ENCODE measurements around the gene PDZRN4. TPM values are rescaled to one million over a fixed set of nuclear protein-coding genes. Genes with fewer than 3 reads are reported as not detected.

The PDZRN4 gene
- total and polyA plus RNA-seq, 8 donors: 0.12 to 0.26 (median 0.23) TPM; not detected in 4

- FAIRE-seq: no peak
- H3K9me3 ChIP-seq: no peaks in the 10 kb centered on the region
- H3K4me3 ChIP-seq: no peak overlapping the region
- no peaks in the 10 kb centered on the region for H3K4me1 ChIP-seq
- H3K36me3 ChIP-seq: no peaks in the 10 kb centered on the region
- DNase-seq: no peak
- intact Hi-C loops (cut with DNase I): no loop called here
- no peaks in the 10 kb centered on the region for H3K27me3 ChIP-seq
- no peak for ATAC-seq
- no peak for TF ChIP-seq CTCF (IDR thresholded peaks at IDR 0.05)
- no peak overlapping the region for H3K27ac ChIP-seq
- WGBS, 2 donors: 56 to 70% methylated on average over 2 of the region's 2 CpGs
Observed at GRCh38 chr12:41479426-41479825, 291.3 kb downstream of the PDZRN4 start.

- H3K36me3 ChIP-seq: no peaks in the 10 kb centered on the region
- DNase-seq: no peak
- no peak overlapping the region for H3K4me3 ChIP-seq
- no peak for ATAC-seq
- intact Hi-C loops (cut with DNase I): no loop called here
- no peaks in the 10 kb centered on the region for H3K27me3 ChIP-seq
- no peak overlapping the region for H3K27ac ChIP-seq
- FAIRE-seq: no peak
- no peak for TF ChIP-seq CTCF (IDR thresholded peaks at IDR 0.05)
- H3K9me3 ChIP-seq: no peaks in the 10 kb centered on the region
- WGBS, 2 donors: 70% methylated on average over 5 of the region's 5 CpGs
- no peaks in the 10 kb centered on the region for H3K4me1 ChIP-seq
Observed at GRCh38 chr12:41485203-41485602, 297.1 kb downstream of the PDZRN4 start.

GRCh38 chr12:41486718-41487117 lies 298.6 kb downstream of the PDZRN4 start:
- no peaks in the 10 kb centered on the region for H3K9me3 ChIP-seq
- DNase-seq: no peak
- no peak for ATAC-seq
- intact Hi-C loops (cut with DNase I): no loop called here
- 63 to 71% methylated on average over 2 of the region's 2 CpGs for whole genome bisulfite sequencing, 2 donors
- H3K27me3 ChIP-seq: no peaks in the 10 kb centered on the region
- H3K4me3 ChIP-seq: no peak overlapping the region
- FAIRE-seq: no peak
- no peak for TF ChIP-seq CTCF (IDR thresholded peaks at IDR 0.05)
- no peak overlapping the region for H3K27ac ChIP-seq
- no peaks in the 10 kb centered on the region for H3K4me1 ChIP-seq
- no peaks in the 10 kb centered on the region for H3K36me3 ChIP-seq

- DNase-seq (no peak), FAIRE-seq (no peak), ATAC-seq (no peak)
- 62 to 67% methylated on average over 4 of the region's 4 CpGs for WGBS, 2 donors
- Histone ChIP-seq H3K27ac (no peak overlapping the region), H3K27me3 (no peaks in the 10 kb centered on the region), H3K36me3 (no peaks in the 10 kb centered on the region), H3K9me3 (no peaks in the 10 kb centered on the region), H3K4me1 (no peaks in the 10 kb centered on the region), H3K4me3 (no peak overlapping the region)
- TF ChIP-seq CTCF (IDR thresholded peaks at IDR 0.05): no peak
- intact Hi-C loops (cut with DNase I): no loop called here
Observed at GRCh38 chr12:41496009-41496408, 307.9 kb downstream of the PDZRN4 start.

- WGBS, 2 donors: 36 to 42% methylated on average over 2 of the region's 2 CpGs
- no peaks in the 10 kb centered on the region for H3K4me1 ChIP-seq
- H3K36me3 ChIP-seq: no peaks in the 10 kb centered on the region
- no peak overlapping the region for H3K4me3 ChIP-seq
- no peak overlapping the region for H3K27ac ChIP-seq
- no peaks in the 10 kb centered on the region for H3K9me3 ChIP-seq
- no peaks in the 10 kb centered on the region for H3K27me3 ChIP-seq
- DNase-seq (no peak), FAIRE-seq (no peak), ATAC-seq (no peak)
- no peak for TF ChIP-seq CTCF (IDR thresholded peaks at IDR 0.05)
- intact Hi-C loops (cut with DNase I): no loop called here
Observed at GRCh38 chr12:41497409-41497808, 309.3 kb downstream of the PDZRN4 start.
